Spleen (tissue), 11 donors: ENCODE data around the gene TOR4A. TPM values are rescaled to one million over a fixed set of nuclear protein-coding genes. Genes with fewer than 3 reads are reported as not detected.
"Not testable (repeated sequence)": the region's sequence is repeated elsewhere in the genome, so short reads cannot be mapped to it uniquely, and the experiment has no call there.

Experiments
- DNase-seq: peaks from one replicate; pipeline ENCODE4 v3.0.0-alpha.2; 2020
- H3K27ac ChIP-seq, 8 donors: fragments of 200-600 bp; sonication (generic) in 7 of 8; 1 replicate in 4 of 8; 2 replicates in 4 of 8; pipeline versions ENCODE4 v1.5.0 to v1.8.0; 2016 to 2021; ENCODE audit warnings: inconsistent platforms in 4 of 8, mild to moderate bottlenecking in 4 of 8, moderate library complexity in 1 of 8
- H3K27me3 ChIP-seq, 7 donors: fragments of 200-600 bp; sonication (generic) in 6 of 7; replicated peaks in 1 of 7; 1 replicate in 4 of 7; 2 replicates in 3 of 7; pipeline versions ENCODE4 v1.5.0 to v1.8.0; 2016 to 2021; ENCODE audit warnings: inconsistent platforms in 3 of 7, mild to moderate bottlenecking in 1 of 7
- H3K36me3 ChIP-seq, 6 donors: fragments of 200-600 bp; sonication (generic) in 5 of 6; 1 replicate in 4 of 6; 2 replicates in 2 of 6; pipeline versions ENCODE4 v1.5.0 to v1.8.0; 2016 to 2021; ENCODE audit warnings: inconsistent platforms in 2 of 6
- H3K4me1 ChIP-seq, 6 donors: fragments of 200-600 bp; sonication (generic) in 5 of 6; 1 replicate in 3 of 6; 2 replicates in 3 of 6; pipeline versions ENCODE4 v1.5.0 to v1.8.0; 2016 to 2021; ENCODE audit warnings: inconsistent platforms in 3 of 6
- H3K4me3 ChIP-seq, 8 donors: fragments of 200-600 bp; sonication (generic) in 7 of 8; 1 replicate in 4 of 8; 2 replicates in 4 of 8; pipeline versions ENCODE4 v1.5.0 to v1.8.0; 2016 to 2021; ENCODE audit warnings: inconsistent platforms in 4 of 8, mild to moderate bottlenecking in 4 of 8, moderate library complexity in 2 of 8
- H3K9me3 ChIP-seq, 8 donors: fragments of 200-600 bp; sonication (generic) in 7 of 8; 1 replicate in 4 of 8; 2 replicates in 4 of 8; pipeline versions ENCODE4 v1.5.0 to v1.8.0; 2016 to 2021; ENCODE audit warnings: inconsistent platforms in 4 of 8
- CTCF ChIP-seq, 11 experiments: fragments of 200-600 bp in 7 of 11; fragments of 450-650 bp in 4 of 11; sonication (generic) in 4 of 11; IDR thresholded peaks in 8 of 11; conservative IDR thresholded peaks in 3 of 11; 1 replicate in 7 of 11; 2 replicates in 4 of 11; pipeline versions ENCODE4 v1.4.0 to v1.8.0; 2016 to 2021; ENCODE audit warnings: antibody characterized with exemption in 11 of 11, inconsistent platforms in 4 of 11, mild to moderate bottlenecking in 1 of 11
- POLR2A ChIP-seq, 3 donors: fragments of 450-650 bp; IDR thresholded peaks; one replicate each; pipeline ENCODE4 v1.5.1; 2017; ENCODE audit warnings: antibody characterized with exemption in 3 of 3, mild to moderate bottlenecking in 1 of 3
- POLR2AphosphoS5 ChIP-seq, 3 donors: sonication (generic); formaldehyde crosslinking; IDR thresholded peaks; one replicate each; pipeline ENCODE4 v1.5.1; 2017; ENCODE audit warnings: antibody characterized with exemption in 3 of 3
- WGBS, 5 donors: extraction: QIAGEN DNeasy Blood & Tissue Kit in 3 of 5; methylation state at CpG; one replicate each; pipeline versions ENCODE4 v1.1.5 to v1.1.7; 2013 to 2018; 5-methylcytosine and 5-hydroxymethylcytosine counted together
- intact Hi-C: fragments of 100-400 bp; cut with DNase I; formaldehyde crosslinking; loops from one replicate; pipeline ENCODE4 v1.15.0; 2023; ENCODE audit warnings: low total_unique reads
- polyA plus RNA-seq, 3 donors: library from polyadenylated mRNA; stranded (reverse); fragments of 200-250 nt; gene quantifications; one replicate each; pipeline ENCODE4 v1.2.1, GENCODE V29; 2013
- total RNA-seq, 7 donors: library from RNA; depleted of rRNA in 3 of 7; stranded (reverse); fragments of >200 nt in 3 of 7; fragmentation: NEBNext Ultra II Directional in 4 of 7; extraction: Animal tissue kit (Norgen Biotek cat#: 25700) in 4 of 7; gene quantifications; one replicate each; pipeline versions ENCODE4 v1.1.0 to v1.2.1, GENCODE V29; 2016 to 2021
- donor health status: healthy with polysubstance abuse.
- donor health status: DM: no; HTN: no; CAD: no; lungs with moderate emphysema.
- donor health status: DM: no; HTN: no; CAD: no.
- donor health status: Bipolar disorder and iron deficiency.
- donor health status: healthy.
- donor health status: DM: no; HTN: no; CAD: no.
- donor health status: DM: yes; HTN: yes; CAD: no.

Gene TOR4A
- total and polyA plus RNA-seq, 10 donors, result 3.2 to 39.9 (median 26.2) TPM

GRCh38 chr9:137236936-137237421 lies 40.5 kb upstream of the TOR4A start:
- Histone ChIP-seq H3K9me3 (no peaks in the 10 kb centered on the region), H3K27me3 (peaks cover 0 to 40% (median 20%) of the 10 kb centered on the region in 7 donors), H3K4me3 (peak overlapping the region in 4 of 8 donors; percentile 7 to 55 (median 17)), H3K27ac (peak overlapping the region in 3 of 8 donors; percentile 49 to 75 (median 58)), H3K36me3 (peaks cover 0 to 3% (median under 1%) of the 10 kb centered on the region in 6 donors), H3K4me1 (peaks cover 20 to 71% (median 59%) of the 10 kb centered on the region in 6 donors)
- intact Hi-C loops, result no loop called here
- TF ChIP-seq POLR2A (IDR thresholded peaks at IDR 0.05), result no peak
- no peak for TF ChIP-seq POLR2AphosphoS5 (IDR thresholded peaks at IDR 0.05)
- no peak for TF ChIP-seq CTCF (IDR thresholded peaks at IDR 0.05 in 8 of 11, conservative IDR thresholded peaks at IDR 0.05 in 3 of 11)
- WGBS, 5 donors, result 24 to 40% (median 37%) methylated on average over 2 to 11 of the region's 11 CpGs
- no peak for DNase-seq

DNA sequence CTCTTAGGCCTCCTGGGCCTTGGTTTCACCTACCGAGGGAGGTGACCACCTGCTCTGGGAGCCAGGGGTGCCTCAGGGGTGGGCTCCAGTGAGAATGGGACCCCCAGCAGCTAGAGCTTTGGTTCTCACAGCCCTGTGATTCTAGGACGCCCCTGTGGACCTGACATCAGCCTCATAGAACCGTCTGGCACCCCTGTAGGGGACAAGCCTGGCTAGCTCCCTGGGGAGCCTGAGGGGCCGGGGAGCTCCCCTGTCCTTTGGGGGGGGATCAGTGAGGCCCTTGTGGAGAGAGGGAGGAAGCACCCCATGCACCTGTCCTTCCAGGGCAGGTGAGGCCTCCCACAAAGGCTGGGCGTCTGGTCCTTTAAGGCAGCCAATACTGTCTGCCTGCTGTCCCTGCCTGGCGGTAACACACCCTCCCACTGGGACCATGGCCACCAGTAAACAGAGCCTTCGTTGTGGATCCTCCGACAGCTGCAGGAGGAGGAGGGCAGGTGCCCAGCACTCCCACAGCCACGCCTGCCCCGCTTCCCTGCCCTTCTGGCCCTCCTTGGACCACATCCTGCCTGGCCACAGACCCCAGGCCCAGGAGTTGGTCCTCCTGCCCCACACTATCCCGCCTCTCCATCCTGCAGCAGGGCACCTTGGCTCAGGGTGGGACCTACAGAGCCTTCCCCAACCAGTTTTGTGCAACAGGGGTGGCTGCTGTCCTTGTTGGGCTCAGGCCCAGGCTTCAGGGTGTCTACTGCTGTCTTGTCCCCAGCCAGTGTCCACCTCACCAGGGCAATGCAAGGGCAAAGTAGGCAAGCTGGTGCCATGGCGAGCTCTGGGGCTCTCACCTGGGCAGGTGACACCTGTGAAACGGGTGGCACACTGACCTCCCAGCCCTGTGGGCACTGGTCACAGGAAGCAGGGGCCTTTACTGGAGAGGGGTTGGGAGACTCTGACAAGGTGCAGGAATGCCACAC lies 39.5 kb upstream of the TOR4A start:
- DNase-seq, result no peak
- intact Hi-C loops, result no loop called here

DNA sequence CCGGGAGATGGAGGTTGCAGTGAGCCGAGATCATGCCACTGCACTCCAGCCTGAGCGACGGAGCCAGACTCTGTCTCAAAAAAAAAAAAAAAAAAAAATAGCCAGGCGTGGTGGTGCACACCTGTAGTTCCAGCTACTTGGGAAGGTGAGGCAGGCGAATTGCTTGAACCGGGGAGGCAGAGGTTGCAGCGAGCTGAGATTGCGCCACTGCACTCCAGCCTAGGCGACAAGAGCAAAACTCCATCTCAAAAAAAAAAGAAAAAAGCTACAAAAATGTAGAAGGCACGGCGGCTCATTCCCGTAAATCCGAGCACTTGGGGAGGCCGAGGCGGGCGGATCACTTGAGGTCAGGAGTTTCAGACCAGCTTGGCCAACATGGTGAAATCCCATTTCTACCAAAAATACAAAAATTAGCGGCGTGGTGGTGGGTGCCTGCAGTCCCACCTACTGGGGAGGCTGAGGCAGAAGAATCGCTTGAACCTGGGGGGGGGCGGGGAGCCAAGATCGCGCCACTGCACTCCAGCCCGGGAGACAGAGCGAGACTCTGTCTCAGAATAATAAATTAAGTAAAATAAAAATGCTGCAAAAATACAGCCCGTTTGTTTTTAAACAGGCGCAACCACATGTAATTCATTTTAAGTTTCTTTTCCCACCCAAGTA lies 37.9 kb upstream of the TOR4A start:
- Histone ChIP-seq H3K36me3 (peaks cover 0 to 24% (median 18%) of the 10 kb centered on the region in 6 donors), H3K4me3 (peak overlapping the region; percentile 64 to 94 (median 80)), H3K27ac (peak overlapping the region; percentile 92 to 99 (median 96)), H3K27me3 (peaks cover 0 to 13% (median 2%) of the 10 kb centered on the region in 7 donors), H3K4me1 (peaks cover 30 to 90% (median 79%) of the 10 kb centered on the region in 6 donors)
- WGBS, 5 donors, result 53 to 58% (median 54%) methylated on average over 24 to 27 of the region's 27 CpGs
- DNase-seq, intact Hi-C loops, H3K9me3 ChIP-seq: not testable (repeated sequence)

More for the DNA sequence above, 39.5 kb upstream of the TOR4A start:
- Histone ChIP-seq H3K36me3 (peaks cover 0 to 14% (median 10%) of the 10 kb centered on the region in 6 donors), H3K4me3 (no peak overlapping the region), H3K4me1 (peaks cover 30 to 82% (median 70%) of the 10 kb centered on the region in 6 donors), H3K9me3 (no peaks in the 10 kb centered on the region), H3K27ac (no peak overlapping the region), H3K27me3 (peaks cover 0 to 29% (median 14%) of the 10 kb centered on the region in 7 donors)
- 81 to 88% (median 83%) methylated on average over 8 to 13 of the region's 13 CpGs for WGBS, 5 donors
- TF ChIP-seq POLR2A (IDR thresholded peaks at IDR 0.05), result no peak
- no peak for TF ChIP-seq CTCF (IDR thresholded peaks at IDR 0.05 in 8 of 11, conservative IDR thresholded peaks at IDR 0.05 in 3 of 11)
- no peak for TF ChIP-seq POLR2AphosphoS5 (IDR thresholded peaks at IDR 0.05)

DNA sequence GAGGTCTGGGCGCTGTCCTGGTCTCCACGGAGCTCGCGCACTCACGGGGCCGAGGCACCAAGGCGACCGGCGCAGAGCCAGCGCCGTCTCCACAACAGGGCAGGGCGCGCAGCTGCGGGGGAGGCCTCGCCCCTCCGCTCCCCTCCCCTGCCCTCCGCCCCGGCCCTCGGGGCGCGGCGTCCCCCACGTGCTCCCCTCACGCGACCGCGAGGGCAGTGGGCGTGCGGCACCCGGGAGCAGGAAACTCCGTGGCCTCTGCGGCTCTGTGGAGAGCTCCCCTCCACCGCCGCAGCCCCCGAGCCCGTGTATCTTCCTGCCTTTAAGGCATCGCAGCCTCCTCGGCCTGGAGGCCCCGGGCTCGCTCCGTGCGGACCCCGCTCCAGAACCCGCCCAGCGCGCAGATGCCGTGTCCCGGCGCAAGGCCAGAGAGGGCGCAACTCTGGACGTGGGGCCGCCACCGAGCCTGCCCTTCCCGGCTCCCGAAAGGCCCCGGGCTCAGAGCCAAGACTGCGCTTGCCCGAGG lies 37.1 kb upstream of the TOR4A start:
- peaks cover 0 to 24% (median 18%) of the 10 kb centered on the region in 6 donors for H3K36me3 ChIP-seq
- peak overlapping the region; percentile 92 to 99 (median 96) for H3K27ac ChIP-seq
- TF ChIP-seq POLR2AphosphoS5 (IDR thresholded peaks at IDR 0.05) (peak in 2 of 3 donors; percentile 30 to 33), CTCF (IDR thresholded peaks at IDR 0.05 in 8 of 11, conservative IDR thresholded peaks at IDR 0.05 in 3 of 11) (peak in 1 of 11 experiments; percentile 10), POLR2A (IDR thresholded peaks at IDR 0.05) (peak in 1 of 3 donors; percentile 39)
- peaks cover 0 to 6% (median 0%) of the 10 kb centered on the region in 7 donors for H3K27me3 ChIP-seq
- intact Hi-C loops, result no loop called here
- no peak for DNase-seq
- 0 to 1% (median 0%) methylated on average over 10 to 58 of the region's 58 CpGs for WGBS, 5 donors
- peak overlapping the region; percentile 64 to 94 (median 80) for H3K4me3 ChIP-seq
- no peaks in the 10 kb centered on the region for H3K9me3 ChIP-seq
- H3K4me1 ChIP-seq, result peaks cover 30 to 86% (median 72%) of the 10 kb centered on the region in 6 donors
